ENCODE measurements around the gene GFER.

DNA sequence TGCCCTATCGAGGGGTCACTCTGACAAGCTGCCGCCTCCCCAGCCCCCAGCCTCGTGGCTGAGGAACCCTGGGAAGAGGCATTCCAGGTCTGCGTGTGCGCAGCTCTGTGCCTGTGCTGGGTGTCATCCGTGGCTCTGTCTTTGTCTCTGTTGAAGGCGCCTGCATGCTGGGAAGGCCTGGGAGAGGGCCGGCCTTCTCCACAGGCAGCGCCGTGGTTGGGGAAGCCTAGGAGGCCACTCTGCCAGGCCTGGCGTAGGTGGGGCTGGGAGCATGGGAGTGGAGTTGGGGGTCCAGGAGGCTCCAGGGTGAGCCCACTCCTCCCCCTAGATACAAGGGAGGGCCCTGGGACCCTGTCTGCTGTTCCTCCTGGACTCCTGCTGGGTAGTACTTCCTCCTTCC is 46.0 kb downstream of the GFER start:
- TF ChIP-seq CHD2 (IDR thresholded peaks at IDR 0.05; ENCODE audit: low read depth, low read length): no peak
- no peak for TF ChIP-seq JUND (IDR thresholded peaks at IDR 0.05; ENCODE audit: borderline replicate concordance, low read depth, low read length)
- no peak for TF ChIP-seq JUND (tag; IDR thresholded peaks at IDR 0.05; ENCODE audit: borderline replicate concordance, low read depth, low read length)
- TF ChIP-seq, protein P1, sequence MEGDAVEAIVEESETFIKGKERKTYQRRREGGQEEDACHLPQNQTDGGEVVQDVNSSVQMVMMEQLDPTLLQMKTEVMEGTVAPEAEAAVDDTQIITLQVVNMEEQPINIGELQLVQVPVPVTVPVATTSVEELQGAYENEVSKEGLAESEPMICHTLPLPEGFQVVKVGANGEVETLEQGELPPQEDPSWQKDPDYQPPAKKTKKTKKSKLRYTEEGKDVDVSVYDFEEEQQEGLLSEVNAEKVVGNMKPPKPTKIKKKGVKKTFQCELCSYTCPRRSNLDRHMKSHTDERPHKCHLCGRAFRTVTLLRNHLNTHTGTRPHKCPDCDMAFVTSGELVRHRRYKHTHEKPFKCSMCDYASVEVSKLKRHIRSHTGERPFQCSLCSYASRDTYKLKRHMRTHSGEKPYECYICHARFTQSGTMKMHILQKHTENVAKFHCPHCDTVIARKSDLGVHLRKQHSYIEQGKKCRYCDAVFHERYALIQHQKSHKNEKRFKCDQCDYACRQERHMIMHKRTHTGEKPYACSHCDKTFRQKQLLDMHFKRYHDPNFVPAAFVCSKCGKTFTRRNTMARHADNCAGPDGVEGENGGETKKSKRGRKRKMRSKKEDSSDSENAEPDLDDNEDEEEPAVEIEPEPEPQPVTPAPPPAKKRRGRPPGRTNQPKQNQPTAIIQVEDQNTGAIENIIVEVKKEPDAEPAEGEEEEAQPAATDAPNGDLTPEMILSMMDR (IDR thresholded peaks at IDR 0.05 in 2 of 3, conservative IDR thresholded peaks at IDR 0.05 in 1 of 3; ENCODE audit: insufficient read depth in 2 of 3, low read depth in 1 of 3, low read length in 3 of 3): no peak
- TF ChIP-seq, protein P2, sequence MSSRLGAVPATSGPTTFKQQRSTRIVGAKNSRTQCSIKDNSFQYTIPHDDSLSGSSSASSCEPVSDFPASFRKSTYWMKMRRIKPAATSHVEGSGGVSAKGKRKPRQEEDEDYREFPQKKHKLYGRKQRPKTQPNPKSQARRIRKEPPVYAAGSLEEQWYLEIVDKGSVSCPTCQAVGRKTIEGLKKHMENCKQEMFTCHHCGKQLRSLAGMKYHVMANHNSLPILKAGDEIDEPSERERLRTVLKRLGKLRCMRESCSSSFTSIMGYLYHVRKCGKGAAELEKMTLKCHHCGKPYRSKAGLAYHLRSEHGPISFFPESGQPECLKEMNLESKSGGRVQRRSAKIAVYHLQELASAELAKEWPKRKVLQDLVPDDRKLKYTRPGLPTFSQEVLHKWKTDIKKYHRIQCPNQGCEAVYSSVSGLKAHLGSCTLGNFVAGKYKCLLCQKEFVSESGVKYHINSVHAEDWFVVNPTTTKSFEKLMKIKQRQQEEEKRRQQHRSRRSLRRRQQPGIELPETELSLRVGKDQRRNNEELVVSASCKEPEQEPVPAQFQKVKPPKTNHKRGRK (tag; IDR thresholded peaks at IDR 0.05): no peak
- TF ChIP-seq ZNF431 (CRISPR knock-in tag; IDR thresholded peaks at IDR 0.05): no peak
- TF ChIP-seq NR2F6 (CRISPR knock-in tag; IDR thresholded peaks at IDR 0.05): no peak
